HepG2 (cell line): ENCODE measurements around the gene PRKAR2A. TPM values are rescaled to one million over a fixed set of nuclear protein-coding genes. Genes with fewer than 3 reads are reported as not detected.

Experiments
- ATAC-seq: fragments of 200-7000 bp; cut with Tn5 transposase; 3 replicates; pipeline ENCODE4 v1.9.1; 2020; ENCODE audit warnings: mild to moderate bottlenecking, moderate library complexity
- BruUV-seq: library from RNA; stranded (reverse); fragments of 400-500 nt; replicated peaks from 2 replicates; lab custom pipeline; 2021; lab: Mats Ljungman, UMichigan
- CTCF ChIA-PET: fragments of 300-600 bp; formaldehyde crosslinking; extraction: SDS; loops from one replicate; lab custom pipeline; 2021; ENCODE audit warnings: low total read pairs, inconsistent platforms, low intra/inter-chr PET ratio; lab: Yijun Ruan, JAX
- POLR2A ChIA-PET: fragments of 350-600 bp; sonication (Branson Sonifier 250); formaldehyde crosslinking; loops from one replicate; lab custom pipeline; 2020; ENCODE audit warnings: antibody characterized with exemption, inconsistent platforms; lab: Yijun Ruan, JAX
- DNase-seq: peaks from one replicate; pipeline ENCODE4 v3.0.0-alpha.2; 2015; ENCODE audit warnings: low spot score
- FAIRE-seq: peaks from 3 replicates; lab custom pipeline; 2011; peaks lifted over from hg19 to GRCh38; lab: Jason Lieb, UNC
- H2AFZ ChIP-seq: one replicate; pipeline ENCODE4 v1.6.1; 2011; ENCODE audit warnings: low read length, inconsistent platforms
- H3K27ac ChIP-seq: fragments of 300-600 bp; 3 replicates; pipeline ENCODE4 v1.8.0; 2011; ENCODE audit warnings: mixed run types, mild to moderate bottlenecking, mixed read lengths, low read length, inconsistent platforms; ENCODE audit not compliant: insufficient read depth; ENCODE audit errors: extremely low read length
- H3K27me3 ChIP-seq, 2 experiments: fragments of 200-600 bp in 1 of 2; 2 replicates in 1 of 2; 3 replicates in 1 of 2; pipeline versions ENCODE4 v1.6.0 to v1.8.0; 2011; ENCODE audit warnings: low read length in 2 of 2, mild to moderate bottlenecking in 2 of 2, moderate library complexity in 2 of 2, inconsistent platforms in 1 of 2; ENCODE audit not compliant: insufficient read depth in 2 of 2, control insufficient read depth in 1 of 2
- H3K36me3 ChIP-seq, 2 experiments: fragments of 200-600 bp in 1 of 2; replicated peaks in 1 of 2; 2 replicates in 1 of 2; 3 replicates in 1 of 2; pipeline versions ENCODE4 v1.5.1 to v1.8.0; 2011; ENCODE audit warnings: low read length in 2 of 2, inconsistent platforms in 1 of 2; ENCODE audit not compliant: insufficient read depth in 2 of 2, control insufficient read depth in 1 of 2
- H3K4me1 ChIP-seq: 2 replicates; pipeline ENCODE4 v1.5.1; 2012; ENCODE audit warnings: low read length, inconsistent platforms; ENCODE audit not compliant: insufficient read depth
- H3K4me2 ChIP-seq: 2 replicates; pipeline ENCODE4 v1.6.0; 2011; ENCODE audit warnings: low read depth, low read length, inconsistent platforms
- H3K4me3 ChIP-seq, 3 experiments: fragments of 200-600 bp in 1 of 3; sonication (generic), shearing (Covaris generic) in 1 of 3; replicated peaks in 1 of 3; 2 replicates each; pipeline ENCODE4 v1.5.1; 2011 to 2016; ENCODE audit warnings: low read length in 3 of 3, inconsistent platforms in 2 of 3, low read depth in 2 of 3, mild to moderate bottlenecking in 2 of 3, control low read depth in 1 of 3, mixed read lengths in 1 of 3; ENCODE audit not compliant: insufficient read depth in 1 of 3
- H3K79me2 ChIP-seq: one replicate; pipeline ENCODE4 v1.6.1; 2011; ENCODE audit warnings: low read length, inconsistent platforms; ENCODE audit not compliant: insufficient read depth
- H3K9ac ChIP-seq: 2 replicates; pipeline ENCODE4 v1.6.0; 2011; ENCODE audit warnings: mild to moderate bottlenecking, low read depth, low read length, inconsistent platforms; ENCODE audit not compliant: insufficient read depth
- H3K9me3 ChIP-seq: 2 replicates; pipeline ENCODE4 v1.5.1; 2012; ENCODE audit warnings: mild to moderate bottlenecking, low read length
- H4K20me1 ChIP-seq: 2 replicates; pipeline ENCODE4 v1.6.0; 2011; ENCODE audit warnings: inconsistent platforms, mild to moderate bottlenecking, low read length, moderate library complexity; ENCODE audit not compliant: insufficient read depth
- ISL2 ChIP-seq: sonication (generic); formaldehyde crosslinking; IDR thresholded peaks from 2 replicates; pipeline ENCODE4 v1.5.0; 2020; ENCODE audit warnings: missing genetic modification reagents
- ZFP36L2 ChIP-seq: sonication (generic); formaldehyde crosslinking; IDR thresholded peaks from 2 replicates; pipeline ENCODE4 v1.4.0; 2020; ENCODE audit warnings: missing genetic modification reagents
- ZFP62 ChIP-seq: sonication (generic); formaldehyde crosslinking; IDR thresholded peaks from 2 replicates; pipeline ENCODE4 v1.4.0; 2020; ENCODE audit warnings: missing genetic modification reagents
- ZNF780A ChIP-seq: sonication (generic); formaldehyde crosslinking; IDR thresholded peaks from 2 replicates; pipeline ENCODE4 v1.8.0; 2022; ENCODE audit warnings: mild to moderate bottlenecking, missing genetic modification reagents, moderate library complexity
- ZNF792 ChIP-seq: IDR thresholded peaks from 2 replicates; pipeline ENCODE4 v1.6.1; 2016
- WGBS: methylation state at CpG from one replicate; pipeline ENCODE4 v1.1.6; 2017; ENCODE audit warnings: low lambda C conversion rate; 5-methylcytosine and 5-hydroxymethylcytosine counted together
- in situ Hi-C: cut with HindIII; loops from 2 replicates; pipeline ENCODE4 v1.10.0; 2017; ENCODE audit warnings: low pct_unique_long_range_greater_than_20kb; ENCODE audit not compliant: extremely low pct_ligation_motif_present
- intact Hi-C: fragments of 100-400 bp; cut with micrococcal nuclease; formaldehyde crosslinking; loops from one replicate; pipeline ENCODE4 v1.10.0; 2022; ENCODE audit not compliant: unreplicated experiment
- polyA plus RNA-seq, 8 experiments: library from polyadenylated mRNA; depleted of rRNA in 3 of 8; stranded (reverse) in 7 of 8; unstranded in 1 of 8; fragments of >200 nt; fragmentation: Illumina TruSeq in 4 of 8; extraction: Trizol in 4 of 8; gene quantifications; 2 replicates each; pipeline versions ENCODE4 v1.2.1 to v1.2.3, GENCODE V29; 2011 to 2016; ENCODE audit warnings: low read depth in 4 of 8, missing spikeins in 1 of 8, mixed read lengths in 1 of 8; ENCODE audit not compliant: insufficient read depth in 1 of 8
- total RNA-seq, 5 experiments: library from RNA; depleted of rRNA; stranded (reverse); fragments of >200 nt; fragmentation: Illumina TruSeq; extraction: Trizol; gene quantifications; 2 replicates each; pipeline ENCODE4 v1.2.3, GENCODE V29; 2016; ENCODE audit warnings: low read depth in 1 of 5
- TF ChIP-seq, protein P1 (sequence below): sonication (generic); formaldehyde crosslinking; IDR thresholded peaks from 2 replicates; pipeline ENCODE4 v1.8.0; 2023; ENCODE audit warnings: mild to moderate bottlenecking, missing genetic modification reagents
- TF ChIP-seq, protein P2 (sequence below): sonication (generic); formaldehyde crosslinking; IDR thresholded peaks from 2 replicates; pipeline ENCODE4 v1.4.0; 2020; ENCODE audit warnings: missing genetic modification reagents, borderline replicate concordance
- TF ChIP-seq, protein P3 (sequence below): sonication (generic); formaldehyde crosslinking; IDR thresholded peaks from 2 replicates; pipeline ENCODE4 v1.5.1; 2020; ENCODE audit warnings: missing genetic modification reagents, mild to moderate bottlenecking, borderline replicate concordance

The PRKAR2A gene
- total and polyA plus RNA-seq, 2 of the 13 experiments (the other 11 are each of a cell fraction or from before 2014, with no cell fraction given) = 11.8 to 29.2 TPM

DNA sequence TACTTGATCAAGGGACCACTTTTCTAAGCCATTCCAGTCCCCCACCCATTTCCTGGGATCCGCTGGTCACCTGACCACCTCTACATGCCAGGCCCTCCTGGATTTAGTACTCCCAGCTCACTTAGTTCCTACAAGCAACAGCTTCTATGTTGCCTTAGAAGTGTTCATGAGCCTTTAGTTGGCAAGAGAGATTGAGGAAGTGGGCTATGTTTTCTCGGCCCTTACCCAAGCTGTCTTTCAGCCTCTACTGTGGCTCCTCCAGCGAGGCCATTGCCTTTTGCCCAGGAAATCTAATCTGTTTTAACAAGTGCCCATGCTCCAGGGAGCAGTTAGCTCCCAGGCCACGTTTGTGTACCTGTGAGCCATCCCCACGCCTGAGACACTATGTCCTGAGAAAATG lies 4.5 kb upstream of the PRKAR2A start:
- no peak for DNase-seq
- no peak for ATAC-seq
- no peak overlapping the region for H3K9ac ChIP-seq
- no peaks in the 10 kb centered on the region for H3K27me3 ChIP-seq
- ChIA-PET POLR2A (no interaction called here), CTCF (no interaction called here)
- no peak for FAIRE-seq
- no peaks in the 10 kb centered on the region for H4K20me1 ChIP-seq
- H3K4me1 ChIP-seq = peaks cover 27% of the 10 kb centered on the region
- no peak overlapping the region for H3K27ac ChIP-seq
- in situ Hi-C loops (no loop called here), intact Hi-C loops (no loop called here)
- H3K36me3 ChIP-seq = no peaks in the 10 kb centered on the region; a peak in 1 of 5 replicates
- H2AFZ ChIP-seq = no peak overlapping the region
- H3K79me2 ChIP-seq = no peaks in the 10 kb centered on the region
- H3K4me3 ChIP-seq = no peak overlapping the region
- no TSS peak for BruUV-seq
- no peaks in the 10 kb centered on the region for H3K9me3 ChIP-seq
- H3K4me2 ChIP-seq = no peak overlapping the region
- 80% methylated on average over 3 of the region's 5 CpGs for WGBS
- TF ChIP-seq, protein P1, sequence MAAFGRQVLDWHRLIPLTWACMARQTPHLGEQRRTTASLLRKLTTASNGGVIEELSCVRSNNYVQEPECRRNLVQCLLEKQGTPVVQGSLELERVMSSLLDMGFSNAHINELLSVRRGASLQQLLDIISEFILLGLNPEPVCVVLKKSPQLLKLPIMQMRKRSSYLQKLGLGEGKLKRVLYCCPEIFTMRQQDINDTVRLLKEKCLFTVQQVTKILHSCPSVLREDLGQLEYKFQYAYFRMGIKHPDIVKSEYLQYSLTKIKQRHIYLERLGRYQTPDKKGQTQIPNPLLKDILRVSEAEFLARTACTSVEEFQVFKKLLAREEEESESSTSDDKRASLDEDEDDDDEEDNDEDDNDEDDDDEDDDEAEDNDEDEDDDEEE (CRISPR knock-in tag) = no peak
- TF ChIP-seq, protein P2, sequence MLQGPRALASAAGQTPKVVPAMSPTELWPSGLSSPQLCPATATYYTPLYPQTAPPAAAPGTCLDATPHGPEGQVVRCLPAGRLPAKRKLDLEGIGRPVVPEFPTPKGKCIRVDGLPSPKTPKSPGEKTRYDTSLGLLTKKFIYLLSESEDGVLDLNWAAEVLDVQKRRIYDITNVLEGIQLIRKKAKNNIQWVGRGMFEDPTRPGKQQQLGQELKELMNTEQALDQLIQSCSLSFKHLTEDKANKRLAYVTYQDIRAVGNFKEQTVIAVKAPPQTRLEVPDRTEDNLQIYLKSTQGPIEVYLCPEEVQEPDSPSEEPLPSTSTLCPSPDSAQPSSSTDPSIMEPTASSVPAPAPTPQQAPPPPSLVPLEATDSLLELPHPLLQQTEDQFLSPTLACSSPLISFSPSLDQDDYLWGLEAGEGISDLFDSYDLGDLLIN = no peak
- TF ChIP-seq, protein P3, sequence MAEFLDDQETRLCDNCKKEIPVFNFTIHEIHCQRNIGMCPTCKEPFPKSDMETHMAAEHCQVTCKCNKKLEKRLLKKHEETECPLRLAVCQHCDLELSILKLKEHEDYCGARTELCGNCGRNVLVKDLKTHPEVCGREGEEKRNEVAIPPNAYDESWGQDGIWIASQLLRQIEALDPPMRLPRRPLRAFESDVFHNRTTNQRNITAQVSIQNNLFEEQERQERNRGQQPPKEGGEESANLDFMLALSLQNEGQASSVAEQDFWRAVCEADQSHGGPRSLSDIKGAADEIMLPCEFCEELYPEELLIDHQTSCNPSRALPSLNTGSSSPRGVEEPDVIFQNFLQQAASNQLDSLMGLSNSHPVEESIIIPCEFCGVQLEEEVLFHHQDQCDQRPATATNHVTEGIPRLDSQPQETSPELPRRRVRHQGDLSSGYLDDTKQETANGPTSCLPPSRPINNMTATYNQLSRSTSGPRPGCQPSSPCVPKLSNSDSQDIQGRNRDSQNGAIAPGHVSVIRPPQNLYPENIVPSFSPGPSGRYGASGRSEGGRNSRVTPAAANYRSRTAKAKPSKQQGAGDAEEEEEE = no peak
- TF ChIP-seq ZFP36L2 = no peak
- TF ChIP-seq ISL2 (CRISPR knock-in tag) = no peak
- no peak for TF ChIP-seq ZFP62 (CRISPR knock-in tag)
- TF ChIP-seq ZNF792 (CRISPR knock-in tag) = no peak
- no peak for TF ChIP-seq ZNF780A (CRISPR knock-in tag)
